ENCODE results near the gene VASH2.
"Not testable (repeated sequence)": the region's sequence is repeated elsewhere in the genome, so short reads cannot be mapped to it uniquely, and the experiment has no call there.

VASH2 gene

GRCh38 chr1:212957546-212957945 lies 7.2 kb downstream of the VASH2 start:
- no peaks in the 10 kb centered on the region for H4K20me1 ChIP-seq
- no peak overlapping the region for H3K4me3 ChIP-seq
- H3K27me3 ChIP-seq = 0 out of 22 replicates have a peak, but pooled peaks cover 0 to under 1% (median 0%) of the 10 kb centered on the region in 11 experiments
- peak overlapping the region in 4 of 11 experiments; percentile 46 to 71 (median 64); a peak in 5 of 22 replicates for H3K9ac ChIP-seq
- peaks cover 0 to 57% (median 21%) of the 10 kb centered on the region in 11 experiments; a peak in 15 of 22 replicates for H3K36me3 ChIP-seq
- peak overlapping the region in 9 of 11 experiments; percentile 76 to 92 (median 87); a peak in 18 of 22 replicates for H3K4me2 ChIP-seq
- peaks cover 33 to 74% (median 61%) of the 10 kb centered on the region in 10 experiments for H3K4me1 ChIP-seq
- no peak for TF ChIP-seq Cebpa-rat (IDR thresholded peaks at IDR 0.05)
- H3K9me3 ChIP-seq (replicated peaks in 1 of 11) = no peaks in the 10 kb centered on the region
- H3K27ac ChIP-seq = peak overlapping the region in 7 of 11 experiments; percentile 54 to 81 (median 78); a peak in 15 of 22 replicates

DNA sequence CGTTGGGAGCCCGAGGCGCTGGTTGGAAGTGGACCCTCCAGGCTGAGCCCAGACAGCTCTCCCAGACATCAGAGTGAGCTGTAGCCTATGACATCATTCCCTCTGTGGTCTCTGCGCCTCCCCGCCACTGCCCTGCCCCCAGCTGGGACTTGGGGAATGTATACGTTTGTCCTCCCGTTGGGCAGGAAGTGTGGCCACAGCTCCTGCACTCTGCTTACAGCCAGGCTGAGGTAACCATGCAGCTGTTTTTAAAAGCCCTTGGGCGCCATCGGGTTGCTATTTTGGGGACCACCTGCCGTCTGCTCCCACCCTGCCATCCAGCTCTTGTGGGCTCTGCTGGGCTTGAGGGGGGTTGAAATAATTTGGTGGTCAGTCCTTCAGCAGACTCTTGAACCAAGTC lies 7.8 kb downstream of the VASH2 start:
- H3K27me3 ChIP-seq = no peaks in the 10 kb centered on the region
- peak in 2 of 11 experiments; percentile 54 to 64; a peak in 2 of 22 replicates for TF ChIP-seq Cebpa-rat (IDR thresholded peaks at IDR 0.05)
- peaks cover 26 to 67% (median 55%) of the 10 kb centered on the region in 10 experiments for H3K4me1 ChIP-seq
- peak overlapping the region in 8 of 11 experiments; percentile 1 to 71 (median 47); a peak in 13 of 22 replicates for H3K9ac ChIP-seq
- H3K36me3 ChIP-seq = peaks cover 0 to 63% (median 27%) of the 10 kb centered on the region in 11 experiments; a peak in 15 of 22 replicates
- H3K4me3 ChIP-seq = 0 out of 20 replicates have a peak overlapping the region, but pooled peaks of 1 of the 10 experiments have one; percentile 7
- peak overlapping the region; percentile 56 to 92 (median 85) for H3K4me2 ChIP-seq
- no peaks in the 10 kb centered on the region for H4K20me1 ChIP-seq
- peak overlapping the region in 8 of 11 experiments; percentile 45 to 81 (median 72); a peak in 16 of 22 replicates for H3K27ac ChIP-seq
- no peaks in the 10 kb centered on the region for H3K9me3 ChIP-seq (replicated peaks in 1 of 11)

DNA sequence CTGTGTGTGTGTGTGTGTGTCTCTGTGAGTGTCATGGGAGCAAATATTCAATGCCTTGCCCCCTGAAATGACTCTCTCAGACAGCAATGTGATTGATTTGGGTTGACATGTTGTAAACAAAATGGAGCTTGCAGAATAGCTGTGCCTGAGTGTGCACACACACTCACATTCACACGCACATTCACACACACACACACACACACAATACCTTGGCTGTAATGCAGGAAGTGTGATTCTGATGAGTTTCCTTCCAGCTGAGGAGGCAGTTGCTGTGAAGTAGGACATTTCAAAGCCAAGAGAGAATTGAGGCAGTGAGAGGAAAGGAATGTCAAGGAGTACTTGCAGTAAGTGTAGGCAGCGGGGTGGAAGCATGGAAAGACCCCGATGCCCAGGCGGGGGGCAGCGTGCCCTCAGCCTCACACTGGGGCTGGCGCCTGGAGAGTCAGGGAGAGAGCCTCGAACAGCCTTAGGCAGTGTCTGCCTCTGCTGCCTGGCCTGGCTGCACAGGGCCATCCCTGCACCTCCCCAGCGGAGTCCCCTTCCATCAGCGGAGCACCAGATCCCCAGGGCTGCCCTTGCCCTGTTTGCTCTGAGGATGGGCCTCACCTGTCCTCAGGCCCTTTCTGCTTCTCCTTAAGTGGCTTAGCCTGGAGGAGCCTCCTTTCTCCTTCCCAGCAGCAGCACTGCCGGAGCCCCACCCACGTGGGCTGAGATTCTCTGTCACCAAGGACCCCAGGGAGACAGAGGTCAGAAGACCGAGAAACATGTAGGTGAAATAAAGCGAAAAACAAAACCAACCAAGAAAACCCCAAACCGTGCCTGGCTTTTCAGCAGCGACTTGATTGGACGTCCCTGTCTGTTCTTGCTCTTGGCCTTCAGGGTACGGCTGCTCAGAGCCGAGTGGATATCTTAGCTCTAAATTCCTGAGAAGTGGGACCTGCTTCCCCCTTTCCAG lies 9.2 kb downstream of the VASH2 start:
- H3K4me2 ChIP-seq = peak overlapping the region; percentile 54 to 92 (median 85)
- H3K4me1 ChIP-seq = peaks cover 23 to 65% (median 52%) of the 10 kb centered on the region in 10 experiments
- TF ChIP-seq Cebpa-rat (IDR thresholded peaks at IDR 0.05) = no peak
- no peaks in the 10 kb centered on the region for H3K9me3 ChIP-seq (replicated peaks in 1 of 11)
- peak overlapping the region in 7 of 11 experiments; percentile 36 to 71 (median 48); a peak in 13 of 22 replicates for H3K9ac ChIP-seq
- no peaks in the 10 kb centered on the region for H4K20me1 ChIP-seq
- peak overlapping the region in 8 of 11 experiments; percentile 25 to 81 (median 72); a peak in 14 of 22 replicates for H3K27ac ChIP-seq
- no peaks in the 10 kb centered on the region for H3K27me3 ChIP-seq
- H3K36me3 ChIP-seq = peaks cover 0 to 69% (median 38%) of the 10 kb centered on the region in 11 experiments; a peak in 16 of 22 replicates
- H3K4me3 ChIP-seq = peak overlapping the region in 2 of 10 experiments; percentile 9 to 28; a peak in 2 of 20 replicates

- no peak overlapping the region for H3K9ac ChIP-seq
- no peak overlapping the region for H3K4me3 ChIP-seq
- H3K27ac ChIP-seq = peak overlapping the region in 1 of 11 experiments; percentile 81; a peak in 1 of 22 replicates
- no peaks in the 10 kb centered on the region for H3K9me3 ChIP-seq (replicated peaks in 1 of 11)
- peaks cover 0 to 74% (median 46%) of the 10 kb centered on the region in 11 experiments; a peak in 16 of 22 replicates for H3K36me3 ChIP-seq
- H4K20me1 ChIP-seq = no peaks in the 10 kb centered on the region
- H3K27me3 ChIP-seq = no peaks in the 10 kb centered on the region
- peak overlapping the region in 5 of 11 experiments; percentile 76 to 92 (median 89); a peak in 8 of 22 replicates for H3K4me2 ChIP-seq
- H3K4me1 ChIP-seq = peaks cover 22 to 52% (median 45%) of the 10 kb centered on the region in 10 experiments
- TF ChIP-seq Cebpa-rat (IDR thresholded peaks at IDR 0.05) = no peak
These were observed 10.6 kb downstream of the VASH2 start for GRCh38 chr1:212960932-212961331.

DNA sequence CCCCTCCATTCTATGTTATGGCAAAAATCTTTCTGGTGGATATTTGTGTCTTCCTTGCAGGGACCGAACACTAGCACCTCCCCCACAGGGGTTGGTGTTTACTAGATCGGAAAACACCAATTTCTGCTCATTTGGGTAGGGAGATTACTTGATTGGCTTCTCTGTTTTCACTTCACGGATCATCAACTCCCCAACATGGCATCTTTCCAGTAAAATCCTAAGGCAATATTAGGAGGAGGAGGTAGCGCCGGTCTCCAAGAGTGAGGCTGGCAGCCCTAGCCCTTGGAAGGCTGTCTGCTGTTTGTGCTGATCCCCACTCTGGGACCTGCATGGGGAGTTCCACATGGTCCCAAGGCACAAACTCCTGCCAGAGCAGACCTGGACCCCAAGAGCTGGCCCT lies 12.2 kb downstream of the VASH2 start:
- H4K20me1 ChIP-seq = no peaks in the 10 kb centered on the region
- no peak overlapping the region for H3K4me2 ChIP-seq
- no peaks in the 10 kb centered on the region for H3K9me3 ChIP-seq (replicated peaks in 1 of 11)
- peaks cover 19 to 42% (median 33%) of the 10 kb centered on the region in 10 experiments for H3K4me1 ChIP-seq
- no peak for TF ChIP-seq Cebpa-rat (IDR thresholded peaks at IDR 0.05)
- H3K9ac ChIP-seq = no peak overlapping the region
- no peaks in the 10 kb centered on the region for H3K27me3 ChIP-seq
- H3K36me3 ChIP-seq = peaks cover 0 to 75% (median 59%) of the 10 kb centered on the region in 11 experiments; a peak in 16 of 22 replicates
- H3K4me3 ChIP-seq = no peak overlapping the region
- no peak overlapping the region for H3K27ac ChIP-seq

DNA sequence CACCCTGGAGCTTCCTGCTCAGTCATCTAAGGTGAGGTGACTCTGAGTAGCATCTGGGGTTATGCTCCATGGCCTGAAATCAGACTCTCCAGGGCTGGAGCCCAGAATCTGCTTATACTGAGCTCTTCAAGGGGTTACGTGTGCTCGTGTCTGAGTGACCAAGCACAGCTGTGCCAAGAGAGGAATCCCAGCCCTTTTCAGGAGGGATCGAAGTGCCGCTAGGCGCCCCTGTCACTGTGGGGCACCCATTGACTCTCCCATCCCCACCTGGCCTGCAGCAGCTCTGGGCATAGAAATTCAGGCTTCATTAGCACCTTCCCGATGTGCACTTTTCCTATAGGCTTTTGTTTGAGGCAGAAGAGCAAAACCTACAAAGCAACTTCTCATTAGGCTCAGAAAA lies 13.8 kb downstream of the VASH2 start:
- Histone ChIP-seq H4K20me1 (no peaks in the 10 kb centered on the region), H3K27me3 (no peaks in the 10 kb centered on the region), H3K4me3 (no peak overlapping the region), H3K4me2 (no peak overlapping the region), H3K9ac (no peak overlapping the region), H3K27ac (no peak overlapping the region), H3K4me1 (peaks cover 13 to 42% (median 31%) of the 10 kb centered on the region in 10 experiments), H3K9me3 (replicated peaks in 1 of 11) (no peaks in the 10 kb centered on the region), H3K36me3 (peaks cover 0 to 73% (median 59%) of the 10 kb centered on the region in 11 experiments; a peak in 16 of 22 replicates)
- TF ChIP-seq Cebpa-rat (IDR thresholded peaks at IDR 0.05) = no peak

GRCh38 chr1:212964993-212965392 lies 14.7 kb downstream of the VASH2 start:
- H3K9me3 ChIP-seq (replicated peaks in 1 of 11); H3K4me2 ChIP-seq; H3K27me3 ChIP-seq; H3K27ac ChIP-seq; H4K20me1 ChIP-seq; H3K9ac ChIP-seq; H3K4me3 ChIP-seq: not testable (repeated sequence)
- H3K4me1 ChIP-seq = peaks cover 4 to 42% (median 28%) of the 10 kb centered on the region in 10 experiments; a peak in 18 of 20 replicates
- peaks cover 0 to 77% (median 59%) of the 10 kb centered on the region in 11 experiments; a peak in 16 of 22 replicates for H3K36me3 ChIP-seq

DNA sequence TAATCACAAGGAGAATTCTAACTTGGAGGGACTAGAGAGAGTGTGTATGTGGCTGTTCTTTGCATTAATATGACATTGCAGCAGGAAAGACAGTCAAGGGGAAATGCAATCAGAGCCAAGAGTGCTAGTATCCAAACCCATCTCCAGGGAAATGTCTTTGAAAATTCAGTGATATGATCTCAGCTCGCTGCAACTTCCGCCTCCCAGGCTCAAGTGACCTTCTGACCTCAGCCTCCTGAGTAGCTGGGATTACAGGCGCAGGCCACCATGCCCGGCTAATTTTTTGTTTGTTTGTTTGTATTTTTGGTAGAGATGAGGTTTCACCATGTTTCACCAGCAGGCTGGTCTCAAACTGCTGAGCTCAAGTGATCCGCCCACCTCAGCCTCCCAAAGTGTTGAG lies 16.3 kb downstream of the VASH2 start:
- TF ChIP-seq Cebpa-rat (IDR thresholded peaks at IDR 0.05) = no peak
- H3K9me3 ChIP-seq (replicated peaks in 1 of 11) = no peaks in the 10 kb centered on the region
- peaks cover 4 to 31% (median 21%) of the 10 kb centered on the region in 10 experiments; a peak in 17 of 20 replicates for H3K4me1 ChIP-seq
- H3K9ac ChIP-seq = no peak overlapping the region
- H3K36me3 ChIP-seq = peaks cover 0 to 79% (median 64%) of the 10 kb centered on the region in 11 experiments; a peak in 16 of 22 replicates
- no peaks in the 10 kb centered on the region for H3K27me3 ChIP-seq
- no peaks in the 10 kb centered on the region for H4K20me1 ChIP-seq
- no peak overlapping the region for H3K27ac ChIP-seq
- H3K4me3 ChIP-seq = no peak overlapping the region
- no peak overlapping the region for H3K4me2 ChIP-seq

Measured in BLaER1 treated with 17β-estradiol and CSF1 and Interleukin-3, amounts not matched to agents 10 nM and 100 nM (cell line).